Dedifferentiated amniotic fluid mesenchymal stem cell (primary cell): Measurements from ENCODE around the gene MRPL45.

Experiments
- DNase-seq: peaks from one replicate; pipeline ENCODE4 v3.0.0-alpha.2; 2016; ENCODE audit errors: extremely low spot score

MRPL45 gene

DNA sequence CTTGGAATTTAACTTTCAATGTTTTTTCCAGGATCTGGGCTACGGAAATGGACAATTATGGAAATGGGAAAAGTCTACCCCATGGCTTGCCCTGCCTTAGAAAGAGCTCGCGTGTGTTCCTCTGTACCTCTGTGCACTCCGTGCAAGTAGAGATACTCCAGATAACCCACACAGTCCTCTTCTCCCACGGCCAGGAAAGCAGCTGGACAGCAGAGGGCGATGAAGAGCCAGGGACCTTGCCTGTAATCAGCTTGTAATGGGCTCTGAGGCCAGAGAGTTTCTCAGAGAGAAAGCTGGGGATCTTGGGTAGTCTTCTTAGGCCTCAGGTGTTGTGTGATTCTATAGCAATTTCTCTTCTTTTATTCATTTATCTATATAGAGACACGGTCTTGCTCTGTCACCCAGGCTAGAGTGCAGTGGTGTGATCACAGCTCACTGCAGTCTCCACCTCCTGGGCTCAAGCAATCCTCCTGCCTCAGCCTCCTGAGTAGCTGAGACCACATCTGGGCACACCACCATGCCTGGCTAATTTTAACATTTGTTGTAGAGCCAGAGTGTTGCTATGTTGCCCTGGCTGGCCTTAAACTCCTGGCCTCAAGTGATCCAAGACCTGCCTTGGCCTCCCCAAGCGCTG lies 52.2 kb downstream of the MRPL45 start:
- DNase-seq = peak; percentile 90

GRCh38 chr17:38350035-38350434 lies 53.1 kb downstream of the MRPL45 start:
- no peak for DNase-seq

GRCh38 chr17:38351412-38352222 lies 54.6 kb downstream of the MRPL45 start, which contains the start of gene SOCS7:
TSS of gene SOCS7 (plus strand) at chr17:38351844. CDS start at chr17:38352053, 209 bp downstream.
- DNase-seq = peak; percentile 90

- DNase-seq = no peak
Measured at GRCh38 chr17:38352245-38353085, 55.5 kb downstream of the MRPL45 start.

GRCh38 chr17:38353086-38353604 lies 56.2 kb downstream of the MRPL45 start:
- DNase-seq = no peak

GRCh38 chr17:38353668-38354067 lies 56.7 kb downstream of the MRPL45 start:
- DNase-seq = no peak

DNA sequence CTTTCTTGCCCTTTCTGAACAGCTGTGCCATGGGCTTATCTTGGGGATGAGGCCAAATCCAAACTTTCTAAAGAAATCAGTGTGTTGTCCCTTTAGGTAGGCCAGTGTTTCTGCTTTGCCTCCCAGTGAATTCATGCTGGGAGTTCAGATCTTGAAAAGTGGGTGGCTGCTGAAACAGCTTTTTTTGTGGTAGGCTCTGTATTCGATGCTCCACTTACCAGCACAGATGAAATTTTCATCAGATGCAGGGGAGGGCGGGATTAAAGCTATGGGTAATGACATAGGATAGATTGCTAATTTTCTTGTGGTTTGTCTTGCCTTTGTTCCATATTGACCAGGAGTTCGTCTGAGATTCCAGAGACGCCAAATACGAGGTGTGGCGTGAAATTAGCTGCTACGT lies 57.5 kb downstream of the MRPL45 start:
- no peak for DNase-seq

DNA sequence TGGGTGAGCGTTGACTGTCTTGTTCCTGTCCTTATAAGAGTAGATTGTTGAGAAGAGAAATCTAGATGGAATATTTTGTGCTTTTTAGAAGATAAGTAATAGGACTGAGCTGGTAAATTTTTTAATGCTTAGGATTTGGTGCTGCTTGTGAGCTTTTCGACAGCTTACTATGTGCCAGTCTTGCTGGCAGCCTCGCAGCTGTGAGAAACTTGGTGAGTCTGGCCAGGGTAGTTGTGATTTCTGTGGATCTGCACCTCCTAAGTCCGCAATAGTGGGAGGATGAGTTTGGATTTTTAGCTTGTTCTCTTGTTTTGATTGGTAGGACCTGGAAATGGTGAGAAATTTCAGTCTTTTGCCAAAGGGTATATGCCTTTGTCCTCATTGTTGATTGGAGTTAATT lies 58.3 kb downstream of the MRPL45 start:
- no peak for DNase-seq

DNA sequence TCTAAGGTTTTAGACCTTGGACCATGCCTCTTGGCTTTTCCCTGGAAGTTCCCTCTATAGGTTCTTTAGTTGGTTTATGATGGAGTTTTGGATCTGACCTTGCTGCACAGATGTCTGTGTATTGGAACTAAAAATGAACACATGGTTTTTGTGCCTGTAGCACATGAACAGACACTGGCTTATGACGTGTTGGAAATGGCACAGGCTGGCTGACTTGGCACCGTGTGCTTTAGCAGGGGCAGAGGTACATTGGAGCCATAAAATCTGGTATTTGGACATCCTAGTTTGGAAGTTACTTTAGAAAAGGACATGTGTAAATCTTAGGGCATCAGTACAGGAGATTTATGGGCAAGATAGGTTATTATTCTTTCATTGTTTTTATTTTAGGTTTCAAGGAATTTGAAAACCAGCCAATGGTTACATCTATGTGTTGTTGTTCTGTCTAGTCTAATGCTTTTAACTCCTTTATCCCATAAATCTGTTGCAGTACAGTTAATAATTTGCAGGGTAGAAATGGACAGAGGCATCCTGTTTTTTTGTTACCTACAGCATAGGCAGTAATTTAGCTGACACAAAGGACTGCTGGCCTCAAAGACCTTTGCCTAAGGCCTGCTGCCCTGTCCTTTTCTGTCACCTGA lies 60.6 kb downstream of the MRPL45 start:
- DNase-seq = no peak

GRCh38 chr17:38358586-38359513 lies 61.9 kb downstream of the MRPL45 start:
- DNase-seq = no peak

GRCh38 chr17:38361694-38362465 lies 64.9 kb downstream of the MRPL45 start:
- DNase-seq = no peak

DNA sequence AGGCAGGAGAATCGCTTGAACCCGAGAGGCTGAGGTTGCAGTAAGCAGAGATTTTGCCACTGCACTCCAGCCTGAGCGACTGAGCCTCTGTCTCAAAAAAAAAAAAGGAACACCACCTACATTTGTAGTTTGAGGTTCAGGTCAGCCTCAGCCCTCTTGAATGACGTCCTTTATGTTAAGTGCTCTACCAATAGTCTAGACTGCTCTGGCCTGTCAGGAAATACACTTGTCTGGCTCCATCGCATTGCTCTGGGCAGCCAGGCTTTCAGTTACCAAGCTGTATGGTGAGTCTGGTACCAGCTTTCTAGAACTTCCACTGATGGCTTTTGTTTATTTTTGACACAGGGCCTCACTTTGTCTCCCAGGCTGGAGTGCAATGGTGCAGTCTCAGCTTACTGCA lies 66.0 kb downstream of the MRPL45 start:
- no peak for DNase-seq

DNA sequence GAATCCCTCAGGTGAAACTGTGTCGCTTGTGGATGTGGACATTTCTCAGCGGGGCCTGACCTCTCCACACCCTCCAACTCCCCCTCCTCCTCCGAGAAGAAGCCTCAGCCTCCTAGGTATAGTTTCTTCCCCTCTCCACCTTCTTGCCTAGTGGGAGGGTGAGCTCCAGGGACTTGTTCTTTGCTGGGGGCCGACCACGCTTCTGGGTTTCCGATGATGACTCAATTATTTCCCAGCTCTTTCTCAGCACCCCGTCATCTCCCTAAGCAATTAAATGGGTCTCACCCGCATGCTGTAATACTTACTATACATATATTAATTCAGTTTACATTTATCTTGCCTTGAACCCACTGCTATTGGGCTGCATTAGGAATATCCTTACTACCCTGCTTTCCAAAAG lies 67.8 kb downstream of the MRPL45 start:
- DNase-seq = no peak

DNA sequence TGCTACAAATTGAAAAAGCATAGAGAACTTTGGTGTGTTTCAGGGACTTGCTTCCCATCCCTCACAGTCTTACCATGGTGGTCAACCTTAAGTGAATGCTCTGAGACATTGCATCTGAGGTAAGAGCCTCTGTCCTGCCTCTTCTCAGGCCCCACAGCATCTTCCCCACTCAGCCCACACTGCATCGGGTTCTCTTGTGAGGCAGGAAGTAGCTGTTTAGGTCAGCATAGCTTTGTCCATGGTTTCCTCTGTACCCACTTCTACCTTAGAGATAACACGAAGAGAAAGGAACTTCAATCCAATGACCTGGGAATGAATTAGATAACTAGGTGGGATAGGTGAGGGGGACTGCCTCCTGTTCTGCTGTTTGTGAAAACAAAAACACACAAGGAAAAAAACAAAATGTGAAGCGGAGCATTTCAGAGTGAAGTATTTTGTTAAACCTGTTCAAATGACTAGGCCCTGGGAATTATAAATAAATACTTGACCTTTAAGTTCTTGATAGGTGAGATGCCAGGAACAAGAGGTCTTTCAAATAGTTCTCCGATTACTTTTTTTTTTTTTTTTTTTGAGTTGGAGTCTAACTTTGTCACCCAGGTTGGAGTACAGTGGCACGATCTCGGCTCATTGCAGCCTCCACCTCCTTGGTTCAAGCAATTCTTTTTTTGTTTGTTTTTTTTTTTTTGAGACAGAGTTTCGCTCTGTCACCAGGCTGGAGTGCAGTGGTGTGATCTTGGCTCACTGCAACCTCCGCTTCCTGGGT lies 72.3 kb downstream of the MRPL45 start:
- DNase-seq = no peak
